ENCODE measurements around the gene INPP5B. TPM values are rescaled to one million over a fixed set of nuclear protein-coding genes. Genes with fewer than 3 reads are reported as not detected.
A peak's percentile ranks its signal among the peaks of the same experiment; 100 is the strongest.

Gene INPP5B
- total RNA-seq, 3 donors from 2014 or later: 12.6 to 17.0 (median 15.5) TPM

- ATAC-seq: no peak
- H3K4me1 Mint-ChIP-seq (ENCODE audit: low read depth): peaks cover 22% of the 10 kb centered on the region
- H3K4me3 Mint-ChIP-seq: no peak overlapping the region
- H3K36me3 Mint-ChIP-seq (ENCODE audit: insufficient read depth): peaks cover 46% of the 10 kb centered on the region
- no peaks in the 10 kb centered on the region for H3K9me3 Mint-ChIP-seq
- no peaks in the 10 kb centered on the region for H3K27me3 Mint-ChIP-seq (ENCODE audit: low read depth)
- no peak for DNase-seq
Observed at GRCh38 chr1:37884145-37884544, 62.7 kb downstream of the INPP5B start.

DNA sequence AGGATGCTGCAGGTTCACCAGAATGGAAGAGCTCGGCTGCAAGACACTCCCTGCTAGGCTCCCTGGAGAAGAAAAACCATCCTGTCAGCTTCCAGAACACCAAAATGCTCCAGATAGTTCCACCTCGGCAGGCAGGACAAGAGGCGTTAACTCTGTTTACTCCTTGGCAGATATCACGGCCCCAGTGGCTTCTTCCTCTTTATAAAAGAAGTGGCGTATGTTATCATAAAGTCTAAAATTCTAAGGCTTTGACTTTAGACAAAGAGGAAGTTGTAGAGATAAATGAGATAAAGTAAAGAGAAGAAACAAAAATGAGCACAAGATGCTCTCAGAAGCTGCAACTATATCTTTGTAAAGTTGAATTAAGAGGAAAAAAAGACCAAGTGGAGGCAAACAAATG is 63.2 kb downstream of the INPP5B start:
- Mint-ChIP-seq H3K4me1 (ENCODE audit: low read depth) (peaks cover 22% of the 10 kb centered on the region), H3K9me3 (no peaks in the 10 kb centered on the region), H3K27me3 (ENCODE audit: low read depth) (no peaks in the 10 kb centered on the region), H3K4me3 (peak overlapping the region; percentile 49), H3K36me3 (ENCODE audit: insufficient read depth) (peaks cover 45% of the 10 kb centered on the region)
- ATAC-seq: no peak
- no peak for DNase-seq

- no peaks in the 10 kb centered on the region for H3K9me3 Mint-ChIP-seq
- peaks cover 20% of the 10 kb centered on the region for H3K4me1 Mint-ChIP-seq (ENCODE audit: low read depth)
- DNase-seq (no peak), ATAC-seq (no peak)
- H3K27me3 Mint-ChIP-seq (ENCODE audit: low read depth): no peaks in the 10 kb centered on the region
- no peak overlapping the region for H3K4me3 Mint-ChIP-seq
- H3K36me3 Mint-ChIP-seq (ENCODE audit: insufficient read depth): peaks cover 30% of the 10 kb centered on the region
Observed at GRCh38 chr1:37879865-37880264, 67.0 kb downstream of the INPP5B start.

DNA sequence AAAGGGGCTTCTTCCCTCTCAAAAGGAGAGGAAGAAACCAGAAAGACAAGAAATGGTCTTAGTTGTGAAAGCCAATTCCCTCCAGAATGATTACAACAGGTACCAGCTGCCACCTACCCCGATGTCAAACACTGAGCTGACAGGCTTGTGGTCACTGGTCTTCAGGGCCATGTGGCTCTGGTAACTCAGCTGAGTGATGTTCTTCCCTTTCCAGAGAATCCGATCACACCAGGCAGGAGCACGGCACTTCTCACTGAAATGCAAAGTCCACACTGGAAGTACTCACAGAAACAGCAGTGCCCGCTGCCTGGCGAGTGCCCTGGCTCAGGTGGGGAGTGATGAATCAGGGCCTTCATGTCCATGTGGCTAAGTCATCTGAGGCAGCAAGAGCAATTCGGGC is 68.8 kb downstream of the INPP5B start:
- H3K9me3 Mint-ChIP-seq: no peaks in the 10 kb centered on the region
- H3K36me3 Mint-ChIP-seq (ENCODE audit: insufficient read depth): peaks cover 30% of the 10 kb centered on the region
- no peaks in the 10 kb centered on the region for H3K27me3 Mint-ChIP-seq (ENCODE audit: low read depth)
- no peak for DNase-seq
- peaks cover 8% of the 10 kb centered on the region for H3K4me1 Mint-ChIP-seq (ENCODE audit: low read depth)
- H3K4me3 Mint-ChIP-seq: no peak overlapping the region
- no peak for ATAC-seq

DNA sequence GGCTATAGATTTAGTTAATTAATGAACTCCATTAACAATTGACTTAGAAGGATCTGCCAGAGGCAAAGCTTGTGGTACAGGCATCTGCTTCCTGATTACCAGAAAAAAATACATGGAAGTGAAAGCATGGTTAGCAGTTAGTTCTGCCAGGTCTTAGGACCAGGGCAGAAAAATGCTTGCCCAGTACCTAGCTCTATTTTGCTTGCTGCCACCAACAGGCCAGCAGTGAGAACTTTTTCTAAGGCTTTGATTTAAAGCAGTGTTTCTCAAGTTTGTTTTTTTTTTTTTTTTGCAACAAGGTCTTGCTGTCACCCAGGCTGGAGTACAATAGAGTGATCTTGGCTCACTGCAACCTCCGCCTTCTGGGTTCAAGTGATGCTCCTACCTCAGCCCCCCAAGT is 71.0 kb downstream of the INPP5B start:
- Mint-ChIP-seq H3K9me3 (no peaks in the 10 kb centered on the region), H3K27me3 (ENCODE audit: low read depth) (no peaks in the 10 kb centered on the region), H3K4me3 (no peak overlapping the region), H3K4me1 (ENCODE audit: low read depth) (no peaks in the 10 kb centered on the region), H3K36me3 (ENCODE audit: insufficient read depth) (peaks cover 18% of the 10 kb centered on the region)
- ATAC-seq: no peak
- no peak for DNase-seq

DNA sequence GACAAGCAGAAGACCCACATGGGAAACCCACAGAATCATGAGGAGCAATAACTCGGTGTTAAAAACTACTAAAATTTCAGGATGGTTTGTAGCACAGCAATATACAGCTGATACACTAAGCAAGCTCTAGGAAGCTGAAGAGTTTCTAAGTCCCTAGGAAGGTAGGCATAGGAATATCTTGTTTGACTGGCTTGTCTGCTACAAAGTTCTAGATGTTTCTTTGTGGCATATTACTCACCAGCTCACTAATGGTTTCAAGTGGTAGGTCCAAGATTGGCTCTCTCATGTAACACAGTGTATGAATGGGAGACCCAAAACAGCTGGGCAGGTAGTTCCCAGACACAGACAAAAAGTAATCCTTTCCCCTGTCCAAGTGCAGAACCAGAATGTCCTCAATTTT is 74.2 kb downstream of the INPP5B start:
- no peak for DNase-seq
- ATAC-seq: no peak
- no peak overlapping the region for H3K4me3 Mint-ChIP-seq
- H3K9me3 Mint-ChIP-seq: no peaks in the 10 kb centered on the region
- peaks cover 23% of the 10 kb centered on the region for H3K36me3 Mint-ChIP-seq (ENCODE audit: insufficient read depth)
- H3K27me3 Mint-ChIP-seq (ENCODE audit: low read depth): no peaks in the 10 kb centered on the region
- H3K4me1 Mint-ChIP-seq (ENCODE audit: low read depth): no peaks in the 10 kb centered on the region

GRCh38 chr1:37868466-37868865 is 78.4 kb downstream of the INPP5B start:
- Mint-ChIP-seq H3K36me3 (ENCODE audit: insufficient read depth) (peaks cover 35% of the 10 kb centered on the region), H3K9me3 (no peaks in the 10 kb centered on the region), H3K4me3 (no peak overlapping the region), H3K27me3 (ENCODE audit: low read depth) (no peaks in the 10 kb centered on the region), H3K4me1 (ENCODE audit: low read depth) (peaks cover 6% of the 10 kb centered on the region)
- no peak for DNase-seq
- ATAC-seq: no peak

- peaks cover 30% of the 10 kb centered on the region for H3K36me3 Mint-ChIP-seq (ENCODE audit: insufficient read depth)
- no peak for DNase-seq
- ATAC-seq: no peak
Observed at GRCh38 chr1:37867784-37868183, 79.1 kb downstream of the INPP5B start.

GRCh38 chr1:37866491-37866890 is 80.4 kb downstream of the INPP5B start:
- Mint-ChIP-seq H3K4me1 (ENCODE audit: low read depth) (peaks cover 8% of the 10 kb centered on the region), H3K9me3 (no peaks in the 10 kb centered on the region), H3K27me3 (ENCODE audit: low read depth) (no peaks in the 10 kb centered on the region), H3K4me3 (no peak overlapping the region), H3K36me3 (ENCODE audit: insufficient read depth) (peaks cover 37% of the 10 kb centered on the region)
- DNase-seq: no peak
- ATAC-seq: no peak

More at GRCh38 chr1:37867784-37868183, 79.1 kb downstream of the INPP5B start:
- Mint-ChIP-seq H3K4me3 (no peak overlapping the region), H3K27me3 (ENCODE audit: low read depth) (no peaks in the 10 kb centered on the region), H3K9me3 (no peaks in the 10 kb centered on the region), H3K4me1 (ENCODE audit: low read depth) (peaks cover 6% of the 10 kb centered on the region)

DNA sequence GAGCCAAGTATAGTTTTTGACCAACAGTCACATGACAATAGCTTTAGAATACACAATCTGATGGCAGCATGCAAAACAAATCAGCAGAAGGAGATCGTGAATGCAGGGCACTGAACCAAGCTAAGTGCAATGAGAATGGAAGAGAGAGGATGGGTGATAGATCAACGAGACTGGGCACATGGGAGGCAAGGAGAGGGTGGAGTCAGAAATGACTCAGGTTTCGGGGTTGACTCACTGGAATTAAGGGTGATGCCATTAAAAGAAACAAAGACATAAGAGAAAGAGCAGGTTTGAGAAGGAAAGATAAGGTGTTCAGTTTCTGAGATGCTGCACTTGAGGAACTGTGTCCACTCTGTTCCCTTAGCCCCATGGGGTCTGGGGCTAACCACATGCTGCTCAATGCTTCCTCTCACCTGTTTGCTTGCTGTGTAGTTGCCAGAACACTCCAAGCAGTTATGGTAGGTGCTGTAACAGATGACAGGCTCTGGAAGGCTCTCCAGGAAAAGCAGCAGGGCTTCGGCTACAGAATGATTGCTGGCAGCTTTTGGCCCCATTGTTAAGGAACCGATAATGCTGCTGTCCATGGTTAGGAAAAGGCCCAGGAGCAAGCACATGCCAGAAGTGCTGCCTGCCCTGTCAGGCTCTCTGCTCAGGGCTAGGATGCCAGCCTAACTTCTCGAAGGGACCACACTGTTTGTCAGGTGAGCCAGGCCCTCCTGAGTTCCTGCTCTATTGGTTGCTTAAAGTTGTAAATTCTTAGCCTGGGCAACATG is 81.3 kb downstream of the INPP5B start:
- Mint-ChIP-seq H3K27me3 (ENCODE audit: low read depth) (no peaks in the 10 kb centered on the region), H3K4me3 (no peak overlapping the region)
- no peak for DNase-seq

GRCh38 chr1:37862330-37862729 is 84.5 kb downstream of the INPP5B start:
- DNase-seq (no peak), ATAC-seq (no peak)
- peak overlapping the region; percentile 37 for H3K4me3 Mint-ChIP-seq
- H3K4me1 Mint-ChIP-seq (ENCODE audit: low read depth): peaks cover 24% of the 10 kb centered on the region
- peaks cover 27% of the 10 kb centered on the region for H3K36me3 Mint-ChIP-seq (ENCODE audit: insufficient read depth)
- no peaks in the 10 kb centered on the region for H3K27me3 Mint-ChIP-seq (ENCODE audit: low read depth)
- no peaks in the 10 kb centered on the region for H3K9me3 Mint-ChIP-seq

More for the DNA sequence above, 81.3 kb downstream of the INPP5B start:
- H3K36me3 Mint-ChIP-seq (ENCODE audit: insufficient read depth): peaks cover 37% of the 10 kb centered on the region
- H3K9me3 Mint-ChIP-seq: no peaks in the 10 kb centered on the region
- ATAC-seq: peak; percentile 95 to 96
- peaks cover 8% of the 10 kb centered on the region for H3K4me1 Mint-ChIP-seq (ENCODE audit: low read depth)

DNA sequence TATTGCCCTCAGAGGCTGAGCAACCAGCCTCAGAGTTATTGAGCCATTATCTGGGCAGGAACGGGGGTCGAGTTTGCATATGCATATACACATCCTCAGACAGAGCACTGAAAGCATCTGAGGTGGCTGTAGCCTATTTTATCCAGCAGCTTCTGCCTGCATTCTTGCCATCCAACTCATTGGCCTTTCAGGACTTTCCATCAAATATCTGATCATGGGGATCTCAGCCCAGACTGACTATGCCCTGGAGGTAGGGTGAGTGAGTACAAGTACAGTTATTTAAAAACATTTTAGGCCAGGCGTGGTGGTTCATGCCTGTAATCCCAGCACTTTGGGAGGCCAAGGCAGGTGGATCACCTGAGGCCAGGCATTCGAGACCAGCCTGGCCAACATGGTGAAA is 85.7 kb downstream of the INPP5B start:
- Mint-ChIP-seq H3K36me3 (ENCODE audit: insufficient read depth) (peaks cover 29% of the 10 kb centered on the region), H3K9me3 (no peaks in the 10 kb centered on the region), H3K4me3 (no peak overlapping the region), H3K27me3 (ENCODE audit: low read depth) (no peaks in the 10 kb centered on the region), H3K4me1 (ENCODE audit: low read depth) (peaks cover 32% of the 10 kb centered on the region)
- no peak for ATAC-seq
- no peak for DNase-seq

GRCh38 chr1:37860346-37860666 is 86.5 kb downstream of the INPP5B start:
- DNase-seq: no peak
- Mint-ChIP-seq H3K4me3 (peak overlapping the region; percentile 95), H3K36me3 (ENCODE audit: insufficient read depth) (peaks cover 26% of the 10 kb centered on the region), H3K4me1 (ENCODE audit: low read depth) (peaks cover 32% of the 10 kb centered on the region), H3K27me3 (ENCODE audit: low read depth) (no peaks in the 10 kb centered on the region), H3K9me3 (no peaks in the 10 kb centered on the region)
- ATAC-seq: no peak

- Mint-ChIP-seq H3K4me3 (peak within 1 kb of the TSS; percentile 95), H3K4me1 (ENCODE audit: low read depth) (peaks cover 35% of the 10 kb centered on the region), H3K9me3 (no peaks in the 10 kb centered on the region), H3K36me3 (ENCODE audit: insufficient read depth) (peaks cover 26% of the 10 kb centered on the region), H3K27me3 (ENCODE audit: low read depth) (no peaks in the 10 kb centered on the region)
- ATAC-seq (peak; percentile 99), DNase-seq (peak; percentile 96)
Observed at GRCh38 chr1:37859507-37860345, 87.1 kb downstream of the INPP5B start, which contains the start of gene MTF1. Gene MTF1, minus strand, starts transcription at chr1:37859592. Its CDS starts 1,934 bp downstream, at chr1:37857658.
